Hepatocyte (in vitro differentiated cells): ENCODE results near the gene CEACAM19. TPM values are rescaled to one million over a fixed set of nuclear protein-coding genes. Genes with fewer than 3 reads are reported as not detected.
A peak's percentile ranks its signal among the peaks of the same experiment; 100 is the strongest.

Source experiments
- DNase-seq: peaks from one replicate; pipeline ENCODE4 v3.0.0-alpha.2; 2016; ENCODE audit warnings: low spot score
- H2AFZ ChIP-seq: fragments of 200-600 bp; sonication (generic); 2 replicates; pipeline ENCODE4 v1.6.0; 2016; ENCODE audit warnings: antibody characterized with exemption, mild to moderate bottlenecking
- H3K27ac ChIP-seq: fragments of 200-600 bp; sonication (generic); 2 replicates; pipeline ENCODE4 v1.5.1; 2016; ENCODE audit warnings: mild to moderate bottlenecking
- H3K27me3 ChIP-seq: fragments of 200-600 bp; sonication (generic); 2 replicates; pipeline ENCODE4 v1.6.1; 2016
- H3K36me3 ChIP-seq: fragments of 200-600 bp; sonication (generic); replicated peaks from 2 replicates; pipeline ENCODE4 v1.5.1; 2016; ENCODE audit warnings: low read depth; ENCODE audit not compliant: insufficient read depth
- H3K4me1 ChIP-seq: fragments of 200-600 bp; sonication (generic); 2 replicates; pipeline ENCODE4 v1.5.1; 2016; ENCODE audit warnings: mild to moderate bottlenecking, moderate library complexity; ENCODE audit not compliant: insufficient read depth
- H3K4me2 ChIP-seq: fragments of 200-600 bp; sonication (generic); 2 replicates; pipeline ENCODE4 v1.6.0; 2016
- H3K4me3 ChIP-seq: fragments of 200-600 bp; sonication (generic); 2 replicates; pipeline ENCODE4 v1.5.1; 2016; ENCODE audit warnings: mild to moderate bottlenecking
- H3K79me2 ChIP-seq: fragments of 200-600 bp; sonication (generic); 2 replicates; pipeline ENCODE4 v1.6.0; 2017; ENCODE audit warnings: mild to moderate bottlenecking
- H3K9me2 ChIP-seq: fragments of 200-600 bp; sonication (generic); replicated peaks from 2 replicates; pipeline ENCODE4 v1.6.0; 2017; ENCODE audit warnings: mild to moderate bottlenecking; ENCODE audit not compliant: insufficient read depth
- H3K9me3 ChIP-seq: fragments of 200-600 bp; sonication (generic); 2 replicates; pipeline ENCODE4 v1.5.1; 2016; ENCODE audit warnings: low read depth, mild to moderate bottlenecking
- H4K20me1 ChIP-seq: fragments of 200-600 bp; sonication (generic); 2 replicates; pipeline ENCODE4 v1.6.0; 2016; ENCODE audit warnings: mild to moderate bottlenecking; ENCODE audit not compliant: insufficient read depth, poor library complexity, severe bottlenecking
- EZH2 ChIP-seq: fragments of 200-600 bp; sonication (generic); IDR thresholded peaks from 2 replicates; pipeline ENCODE4 v1.6.1; 2016; ENCODE audit warnings: antibody characterized with exemption, mild to moderate bottlenecking, borderline replicate concordance
- EZH2phosphoT487 ChIP-seq: fragments of 200-600 bp; sonication (generic); IDR thresholded peaks from one replicate; pipeline ENCODE4 v1.6.1; 2018; ENCODE audit warnings: antibody characterized with exemption, mild to moderate bottlenecking, low read depth, moderate library complexity; ENCODE audit not compliant: unreplicated experiment, severe bottlenecking
- WGBS: methylation state at CpG from one replicate; pipeline ENCODE4 v1.1.6; 2016; ENCODE audit warnings: low lambda C conversion rate; ENCODE audit errors: missing lambda C conversion rate; 5-methylcytosine and 5-hydroxymethylcytosine counted together
- polyA plus RNA-seq: library from polyadenylated mRNA; unstranded; fragments of >200 nt; fragmentation: Nextera tagmentation; extraction: Ambion mirVana; gene quantifications from 2 replicates; pipeline ENCODE4 v1.2.1, GENCODE V29; 2016
- total RNA-seq: library from RNA; depleted of rRNA; stranded (reverse); fragments of >200 nt; gene quantifications from 2 replicates; pipeline ENCODE4 v1.2.3, GENCODE V29; 2014
- TF ChIP-seq, protein P1 (sequence below): fragments of 200-600 bp; sonication (generic); IDR thresholded peaks from 2 replicates; pipeline ENCODE4 v1.5.1; 2016; ENCODE audit warnings: antibody characterized with exemption, mild to moderate bottlenecking; ENCODE audit not compliant: poor library complexity

The CEACAM19 gene
- total and polyA plus RNA-seq, 2 experiments from 2014 or later = 2.8 to 5.6 TPM

DNA sequence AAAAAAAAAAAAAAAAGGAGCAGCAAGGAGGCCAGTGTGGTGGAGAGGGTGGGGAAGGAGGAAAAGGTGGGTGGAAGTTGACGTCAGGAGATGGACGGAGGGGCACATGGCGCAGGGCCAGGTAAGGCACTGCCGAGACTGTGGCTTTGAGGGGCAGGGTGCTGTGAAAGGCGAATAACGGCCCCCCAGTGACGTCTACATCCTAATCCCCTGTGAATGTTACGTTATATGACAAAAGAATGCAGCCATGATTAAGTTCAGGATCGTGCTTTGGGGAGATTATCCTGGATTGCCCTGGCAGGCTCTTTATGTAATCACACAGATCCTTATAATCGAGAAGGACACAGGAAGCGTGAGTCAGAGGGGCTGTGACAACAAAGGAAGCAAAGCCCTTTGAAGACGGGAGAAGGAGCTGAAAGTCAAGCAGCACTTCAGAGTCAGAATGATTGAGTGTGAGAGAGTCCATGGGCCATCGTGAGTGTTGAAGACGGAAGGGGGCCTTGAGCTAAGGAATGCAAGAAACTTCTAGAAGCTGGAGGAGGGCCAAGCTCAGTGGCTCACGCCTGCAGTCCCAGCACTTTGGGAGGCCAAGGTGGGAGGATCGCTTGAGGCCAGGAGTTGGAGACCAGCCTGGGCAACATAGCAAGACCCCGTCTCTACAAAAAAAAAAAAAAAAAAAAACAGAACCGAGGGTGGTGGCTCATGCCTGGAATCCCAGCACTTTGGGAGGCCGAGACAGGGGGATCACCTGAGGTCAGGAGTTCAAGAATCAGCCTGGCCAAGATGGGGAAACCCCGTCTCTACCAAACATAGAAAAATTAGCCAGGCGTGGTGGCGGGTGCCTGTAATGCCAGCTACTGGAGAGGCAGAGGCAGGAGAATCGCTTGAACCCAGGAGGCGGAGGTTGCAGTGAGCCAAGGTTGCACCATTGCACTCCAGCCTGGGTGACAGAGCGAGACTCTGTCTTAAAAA lies 13.9 kb downstream of the CEACAM19 start:
- H3K9me2 ChIP-seq = no peaks in the 10 kb centered on the region
- no peaks in the 10 kb centered on the region for H3K27me3 ChIP-seq
- H3K4me1 ChIP-seq = peaks cover 5% of the 10 kb centered on the region
- no peaks in the 10 kb centered on the region for H3K79me2 ChIP-seq
- H3K27ac ChIP-seq = peak overlapping the region; percentile 31
- WGBS = 58% methylated on average over 23 of the region's 25 CpGs
- no peak overlapping the region for H3K4me3 ChIP-seq
- H2AFZ ChIP-seq = no peak overlapping the region
- DNase-seq = peak; percentile 72
- no peaks in the 10 kb centered on the region for H3K36me3 ChIP-seq
- H4K20me1 ChIP-seq = no peaks in the 10 kb centered on the region
- no peaks in the 10 kb centered on the region for H3K9me3 ChIP-seq
- H3K4me2 ChIP-seq = no peak overlapping the region
- TF ChIP-seq EZH2 (no peak), EZH2phosphoT487 (no peak)
- TF ChIP-seq, protein P1, sequence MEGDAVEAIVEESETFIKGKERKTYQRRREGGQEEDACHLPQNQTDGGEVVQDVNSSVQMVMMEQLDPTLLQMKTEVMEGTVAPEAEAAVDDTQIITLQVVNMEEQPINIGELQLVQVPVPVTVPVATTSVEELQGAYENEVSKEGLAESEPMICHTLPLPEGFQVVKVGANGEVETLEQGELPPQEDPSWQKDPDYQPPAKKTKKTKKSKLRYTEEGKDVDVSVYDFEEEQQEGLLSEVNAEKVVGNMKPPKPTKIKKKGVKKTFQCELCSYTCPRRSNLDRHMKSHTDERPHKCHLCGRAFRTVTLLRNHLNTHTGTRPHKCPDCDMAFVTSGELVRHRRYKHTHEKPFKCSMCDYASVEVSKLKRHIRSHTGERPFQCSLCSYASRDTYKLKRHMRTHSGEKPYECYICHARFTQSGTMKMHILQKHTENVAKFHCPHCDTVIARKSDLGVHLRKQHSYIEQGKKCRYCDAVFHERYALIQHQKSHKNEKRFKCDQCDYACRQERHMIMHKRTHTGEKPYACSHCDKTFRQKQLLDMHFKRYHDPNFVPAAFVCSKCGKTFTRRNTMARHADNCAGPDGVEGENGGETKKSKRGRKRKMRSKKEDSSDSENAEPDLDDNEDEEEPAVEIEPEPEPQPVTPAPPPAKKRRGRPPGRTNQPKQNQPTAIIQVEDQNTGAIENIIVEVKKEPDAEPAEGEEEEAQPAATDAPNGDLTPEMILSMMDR = no peak

DNA sequence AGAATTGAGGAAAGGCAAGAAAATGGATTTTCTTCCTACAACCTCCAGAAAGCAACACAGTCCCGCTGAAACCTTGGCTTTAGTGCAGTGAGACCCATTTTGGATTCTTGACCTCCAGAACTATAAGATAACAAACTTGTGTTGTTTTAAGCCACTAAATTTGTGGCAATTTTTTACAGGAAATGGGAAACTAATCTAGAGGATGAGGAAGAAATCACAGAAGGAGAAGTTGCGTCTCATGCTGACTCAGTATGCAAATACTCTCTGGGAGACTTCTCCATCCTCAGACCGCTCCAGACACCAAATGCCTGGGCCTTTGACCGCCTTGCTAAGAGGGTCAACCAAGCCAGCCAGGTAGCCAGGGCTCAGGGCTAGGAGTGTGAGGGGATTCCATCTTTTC lies 14.6 kb downstream of the CEACAM19 start:
- Histone ChIP-seq H3K9me3 (no peaks in the 10 kb centered on the region), H3K9me2 (no peaks in the 10 kb centered on the region), H3K27ac (peak overlapping the region; percentile 31), H3K27me3 (no peaks in the 10 kb centered on the region), H2AFZ (no peak overlapping the region), H3K79me2 (no peaks in the 10 kb centered on the region), H3K4me3 (no peak overlapping the region), H4K20me1 (no peaks in the 10 kb centered on the region), H3K4me1 (peaks cover 5% of the 10 kb centered on the region), H3K36me3 (no peaks in the 10 kb centered on the region), H3K4me2 (no peak overlapping the region)
- 89% methylated on average over 4 of the region's 4 CpGs for WGBS
- no peak for TF ChIP-seq EZH2
- no peak for TF ChIP-seq EZH2phosphoT487
- TF ChIP-seq, protein P1 = no peak
- DNase-seq = no peak

DNA sequence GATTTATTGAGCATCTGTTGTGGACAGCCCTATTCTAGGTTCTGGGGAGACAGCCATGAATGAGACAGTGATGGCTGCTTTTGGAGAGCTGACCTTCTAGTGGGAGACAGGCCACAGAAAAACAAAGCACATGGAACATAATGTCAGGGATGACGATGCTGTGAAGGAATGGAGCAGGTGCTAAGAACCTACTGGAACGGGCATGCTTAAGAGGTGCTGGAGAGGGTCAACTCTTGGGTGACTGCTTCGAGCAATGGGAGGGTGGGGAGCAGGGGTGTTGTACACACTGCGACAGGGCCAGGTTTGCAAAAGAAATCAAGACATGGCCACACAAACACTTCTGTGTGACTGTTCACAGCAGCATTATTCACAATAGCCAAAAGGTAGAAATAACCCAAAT lies 15.6 kb downstream of the CEACAM19 start:
- Histone ChIP-seq H2AFZ (no peak overlapping the region), H3K4me1 (peaks cover 5% of the 10 kb centered on the region), H3K27me3 (no peaks in the 10 kb centered on the region), H3K4me2 (no peak overlapping the region), H3K4me3 (no peak overlapping the region), H3K27ac (no peak overlapping the region), H3K9me3 (no peaks in the 10 kb centered on the region), H3K36me3 (no peaks in the 10 kb centered on the region), H3K79me2 (no peaks in the 10 kb centered on the region), H4K20me1 (no peaks in the 10 kb centered on the region), H3K9me2 (no peaks in the 10 kb centered on the region)
- WGBS = 90% methylated on average over 4 of the region's 4 CpGs
- TF ChIP-seq, protein P1 = no peak
- no peak for TF ChIP-seq EZH2
- no peak for TF ChIP-seq EZH2phosphoT487
- no peak for DNase-seq
